H9 (cell line): ENCODE measurements around the gene SNED1. TPM values are rescaled to one million over a fixed set of nuclear protein-coding genes. Genes with fewer than 3 reads are reported as not detected.
"Not testable (repeated sequence)": the region's sequence is repeated elsewhere in the genome, so short reads cannot be mapped to it uniquely, and the experiment has no call there.

Source experiments
- DNase-seq: peaks from one replicate; pipeline ENCODE4 v3.0.0-alpha.2; 2017
- H2AFZ ChIP-seq: one replicate; pipeline ENCODE4 v1.6.1; 2013; ENCODE audit warnings: mild to moderate bottlenecking, low read length, control low read depth, moderate library complexity
- H2AK5ac ChIP-seq: 2 replicates; pipeline ENCODE4 v1.6.1; 2013; ENCODE audit warnings: low read length, control low read depth, mixed read lengths; ENCODE audit not compliant: insufficient read length
- H2BK120ac ChIP-seq: one replicate; pipeline ENCODE4 v1.6.1; 2013; ENCODE audit warnings: low read depth, mild to moderate bottlenecking, low read length, control low read depth, inconsistent platforms; ENCODE audit not compliant: poor library complexity, severe bottlenecking
- H2BK12ac ChIP-seq: 2 replicates; pipeline ENCODE4 v1.6.1; 2013; ENCODE audit warnings: low read length, control low read depth, mixed read lengths, low read depth; ENCODE audit not compliant: insufficient read length
- H2BK15ac ChIP-seq: 2 replicates; pipeline ENCODE4 v1.6.1; 2013; ENCODE audit warnings: low read depth, low read length, control low read depth
- H2BK20ac ChIP-seq: one replicate; pipeline ENCODE4 v1.6.1; 2013; ENCODE audit warnings: low read depth, mild to moderate bottlenecking, low read length, control low read depth, inconsistent platforms; ENCODE audit not compliant: poor library complexity, severe bottlenecking
- H2BK5ac ChIP-seq: 2 replicates; pipeline ENCODE4 v1.6.1; 2013; ENCODE audit warnings: low read length, control low read depth, mixed read lengths; ENCODE audit not compliant: insufficient read length
- H3K14ac ChIP-seq: 2 replicates; pipeline ENCODE4 v1.6.1; 2013; ENCODE audit warnings: low read length, control low read depth; ENCODE audit not compliant: insufficient read depth
- H3K18ac ChIP-seq: 2 replicates; pipeline ENCODE4 v1.6.1; 2013; ENCODE audit warnings: low read depth, mild to moderate bottlenecking, mixed read lengths, low read length, control low read depth; ENCODE audit not compliant: insufficient read length
- H3K23ac ChIP-seq: 2 replicates; pipeline ENCODE4 v1.6.1; 2013; ENCODE audit warnings: low read length, control low read depth, mixed read lengths, low read depth; ENCODE audit not compliant: insufficient read length
- H3K23me2 ChIP-seq: 2 replicates; pipeline ENCODE4 v1.6.1; 2013; ENCODE audit warnings: low read depth, mild to moderate bottlenecking, mixed read lengths, low read length, control low read depth; ENCODE audit not compliant: insufficient read length, poor library complexity, severe bottlenecking
- H3K27ac ChIP-seq: 2 replicates; pipeline ENCODE4 v1.5.1; 2013; ENCODE audit warnings: low read length, control low read depth, mixed read lengths, low read depth; ENCODE audit not compliant: insufficient read length
- H3K27me3 ChIP-seq: 2 replicates; pipeline ENCODE4 v1.6.1; 2013; ENCODE audit warnings: low read length, control low read depth, inconsistent platforms; ENCODE audit not compliant: insufficient read depth
- H3K4ac ChIP-seq: 2 replicates; pipeline ENCODE4 v1.6.1; 2013; ENCODE audit warnings: low read depth, mild to moderate bottlenecking, control low read depth, inconsistent platforms, low read length, moderate library complexity
- H3K4me1 ChIP-seq: 2 replicates; pipeline ENCODE4 v1.6.1; 2013; ENCODE audit warnings: low read length, control low read depth, inconsistent platforms; ENCODE audit not compliant: insufficient read depth
- H3K4me2 ChIP-seq: 2 replicates; pipeline ENCODE4 v1.6.1; 2013; ENCODE audit warnings: low read length, control low read depth, mixed read lengths; ENCODE audit not compliant: insufficient read length, insufficient read depth
- H3K56ac ChIP-seq: 2 replicates; pipeline ENCODE4 v1.6.1; 2013; ENCODE audit warnings: low read depth, mild to moderate bottlenecking, mixed read lengths, low read length, control low read depth; ENCODE audit not compliant: insufficient read length
- H3K79me1 ChIP-seq: 2 replicates; pipeline ENCODE4 v1.6.1; 2013; ENCODE audit warnings: low read depth, mild to moderate bottlenecking, moderate library complexity, low read length, control low read depth, inconsistent platforms; ENCODE audit not compliant: insufficient read depth, poor library complexity, severe bottlenecking
- H3K79me2 ChIP-seq: 2 replicates; pipeline ENCODE4 v1.6.1; 2013; ENCODE audit warnings: low read length, control low read depth, inconsistent platforms; ENCODE audit not compliant: insufficient read depth
- H3K9ac ChIP-seq: 2 replicates; pipeline ENCODE4 v1.6.1; 2013; ENCODE audit warnings: low read length, control low read depth, mixed read lengths; ENCODE audit not compliant: insufficient read length; ENCODE audit errors: extremely low read depth
- H3K9me3 ChIP-seq: one replicate; pipeline ENCODE4 v1.6.1; 2013; ENCODE audit warnings: low read depth, low read length, inconsistent platforms; ENCODE audit not compliant: control insufficient read depth
- H3T11ph ChIP-seq: one replicate; pipeline ENCODE4 v1.6.1; 2013; ENCODE audit warnings: mild to moderate bottlenecking, low read length, control low read depth, inconsistent platforms
- H4K20me1 ChIP-seq: one replicate; pipeline ENCODE4 v1.6.1; 2013; ENCODE audit not compliant: control insufficient read depth, insufficient read length, insufficient read depth
- H4K5ac ChIP-seq: 2 replicates; pipeline ENCODE4 v1.6.1; 2013; ENCODE audit warnings: low read depth, mild to moderate bottlenecking, mixed read lengths, low read length, control low read depth; ENCODE audit not compliant: insufficient read length
- H4K8ac ChIP-seq: replicated peaks from 2 replicates; pipeline ENCODE4 v1.6.1; 2013; ENCODE audit warnings: low read length, control low read depth, mixed read lengths, low read depth; ENCODE audit not compliant: insufficient read length
- H4K91ac ChIP-seq: 2 replicates; pipeline ENCODE4 v1.6.1; 2013; ENCODE audit warnings: low read depth, mild to moderate bottlenecking, moderate library complexity, mixed read lengths, low read length, control low read depth; ENCODE audit not compliant: insufficient read length
- H3K27ac Mint-ChIP-seq, 3 experiments: 2 replicates in 2 of 3; 3 replicates in 1 of 3; pipeline ENCODE4 v1.8.0; 2020 to 2021; ENCODE audit warnings: mixed read lengths in 3 of 3, mild to moderate bottlenecking in 1 of 3, moderate library complexity in 1 of 3
- H3K27me3 Mint-ChIP-seq: 2 replicates; pipeline ENCODE4 v1.8.0; 2021; ENCODE audit warnings: low read depth, mild to moderate bottlenecking, moderate library complexity, mixed read lengths
- H3K36me3 Mint-ChIP-seq, 3 experiments: 2 replicates in 2 of 3; 3 replicates in 1 of 3; pipeline ENCODE4 v1.8.0; 2020 to 2021; ENCODE audit warnings: low read depth in 3 of 3, mixed read lengths in 3 of 3; ENCODE audit not compliant: insufficient read depth in 1 of 3
- H3K4me1 Mint-ChIP-seq, 2 experiments: 2 replicates each; pipeline ENCODE4 v1.8.0; 2020; ENCODE audit warnings: mixed read lengths in 2 of 2
- H3K4me3 Mint-ChIP-seq, 2 experiments: 2 replicates in 1 of 2; 3 replicates in 1 of 2; pipeline ENCODE4 v1.8.0; 2020 to 2021; ENCODE audit warnings: mild to moderate bottlenecking in 2 of 2, mixed read lengths in 2 of 2, moderate library complexity in 1 of 2
- H3K9me3 Mint-ChIP-seq, 2 experiments: 2 replicates in 1 of 2; 3 replicates in 1 of 2; pipeline ENCODE4 v1.8.0; 2020; ENCODE audit warnings: mild to moderate bottlenecking in 2 of 2, mixed read lengths in 2 of 2, moderate library complexity in 1 of 2
- WGBS: extraction: QIAGEN DNeasy Blood & Tissue Kit; methylation state at CpG from one replicate; pipeline ENCODE4 v1.1.7; 2013; ENCODE audit warnings: missing lambda C conversion rate, low lambda C conversion rate, mixed read lengths; ENCODE audit not compliant: insufficient read length; ENCODE audit errors: extremely low coverage; 5-methylcytosine and 5-hydroxymethylcytosine counted together
- total RNA-seq: library from RNA; stranded (reverse); gene quantifications from 2 replicates; pipeline ENCODE4 v1.2.1, GENCODE V29; 2021
- TF ChIP-seq, protein P1 (sequence below): fragments of 200-600 bp; sonication (generic); conservative IDR thresholded peaks from 3 replicates; pipeline ENCODE4 v1.8.0; 2021; ENCODE audit warnings: antibody characterized with exemption, mild to moderate bottlenecking

Gene SNED1
- total RNA-seq, 1 experiment from 2014 or later, result 2.5 TPM

DNA sequence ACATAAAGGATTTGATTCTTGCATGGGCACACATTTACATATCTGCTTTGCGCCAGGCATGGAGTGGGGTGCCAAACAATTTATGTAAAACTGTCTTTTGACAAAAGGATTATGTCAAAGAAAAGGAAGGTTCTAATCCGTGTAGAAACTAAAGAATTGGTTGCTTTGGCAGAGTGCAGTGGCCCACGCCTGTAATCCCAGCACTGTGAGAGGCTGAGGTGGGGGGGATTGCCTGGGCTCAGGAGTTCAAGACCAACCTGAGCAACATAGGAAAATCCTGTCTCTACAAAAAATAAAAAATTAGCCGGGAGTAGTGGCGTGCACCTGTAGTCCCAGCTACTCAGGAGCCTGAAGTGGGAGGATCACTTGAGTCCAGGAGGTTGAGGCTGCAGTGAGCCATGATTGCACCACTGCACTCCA lies 104.8 kb downstream of the SNED1 start:
- no peak overlapping the region for H4K8ac ChIP-seq
- Mint-ChIP-seq H3K4me3 (peak overlapping the region; percentile 94 to 98), H3K27me3 (no peaks in the 10 kb centered on the region), H3K27ac (peak overlapping the region in 2 of 3 experiments; percentile 98 to 99; a peak in 5 of 7 replicates), H3K4me1 (peaks cover 10% of the 10 kb centered on the region in 2 experiments), H3K9me3 (no peaks in the 10 kb centered on the region), H3K36me3 (peaks cover 9 to 33% (median 28%) of the 10 kb centered on the region in 3 experiments; a peak in 6 of 7 replicates)
- H3K9ac ChIP-seq, result no peak overlapping the region
- no peaks in the 10 kb centered on the region for H4K20me1 ChIP-seq
- H2BK12ac ChIP-seq, result no peak overlapping the region
- no peak overlapping the region for H2BK20ac ChIP-seq
- no peaks in the 10 kb centered on the region; the same call in 1 of the 2 replicates for H3K79me2 ChIP-seq
- no peak overlapping the region for H3T11ph ChIP-seq
- TF ChIP-seq, protein P1, sequence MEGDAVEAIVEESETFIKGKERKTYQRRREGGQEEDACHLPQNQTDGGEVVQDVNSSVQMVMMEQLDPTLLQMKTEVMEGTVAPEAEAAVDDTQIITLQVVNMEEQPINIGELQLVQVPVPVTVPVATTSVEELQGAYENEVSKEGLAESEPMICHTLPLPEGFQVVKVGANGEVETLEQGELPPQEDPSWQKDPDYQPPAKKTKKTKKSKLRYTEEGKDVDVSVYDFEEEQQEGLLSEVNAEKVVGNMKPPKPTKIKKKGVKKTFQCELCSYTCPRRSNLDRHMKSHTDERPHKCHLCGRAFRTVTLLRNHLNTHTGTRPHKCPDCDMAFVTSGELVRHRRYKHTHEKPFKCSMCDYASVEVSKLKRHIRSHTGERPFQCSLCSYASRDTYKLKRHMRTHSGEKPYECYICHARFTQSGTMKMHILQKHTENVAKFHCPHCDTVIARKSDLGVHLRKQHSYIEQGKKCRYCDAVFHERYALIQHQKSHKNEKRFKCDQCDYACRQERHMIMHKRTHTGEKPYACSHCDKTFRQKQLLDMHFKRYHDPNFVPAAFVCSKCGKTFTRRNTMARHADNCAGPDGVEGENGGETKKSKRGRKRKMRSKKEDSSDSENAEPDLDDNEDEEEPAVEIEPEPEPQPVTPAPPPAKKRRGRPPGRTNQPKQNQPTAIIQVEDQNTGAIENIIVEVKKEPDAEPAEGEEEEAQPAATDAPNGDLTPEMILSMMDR, result no peak
- no peak overlapping the region for H2BK120ac ChIP-seq
- H3K14ac ChIP-seq, result no peak overlapping the region
- H3K4me1 ChIP-seq, result no peaks in the 10 kb centered on the region
- H3K56ac ChIP-seq, result no peak overlapping the region
- no peak overlapping the region for H3K23ac ChIP-seq
- peaks cover 9% of the 10 kb centered on the region for H3K79me1 ChIP-seq
- H2AFZ ChIP-seq, result no peak overlapping the region
- no peak overlapping the region for H2BK5ac ChIP-seq
- H3K9me3 ChIP-seq, result no peaks in the 10 kb centered on the region
- H2BK15ac ChIP-seq, result no peak overlapping the region
- no peak overlapping the region for H3K18ac ChIP-seq
- DNase-seq, result no peak
- H2AK5ac ChIP-seq, result no peak overlapping the region
- H4K5ac ChIP-seq, result no peak overlapping the region
- H3K23me2 ChIP-seq, result peaks cover 6% of the 10 kb centered on the region
- H3K27me3 ChIP-seq, result no peaks in the 10 kb centered on the region
- peak overlapping the region; percentile 81 for H3K4me2 ChIP-seq
- H4K91ac ChIP-seq, result no peak overlapping the region
- no peak overlapping the region for H3K27ac ChIP-seq
- no peak overlapping the region for H3K4ac ChIP-seq
- no CpG with 5 or more reads among the region's 5 CpGs for WGBS

DNA sequence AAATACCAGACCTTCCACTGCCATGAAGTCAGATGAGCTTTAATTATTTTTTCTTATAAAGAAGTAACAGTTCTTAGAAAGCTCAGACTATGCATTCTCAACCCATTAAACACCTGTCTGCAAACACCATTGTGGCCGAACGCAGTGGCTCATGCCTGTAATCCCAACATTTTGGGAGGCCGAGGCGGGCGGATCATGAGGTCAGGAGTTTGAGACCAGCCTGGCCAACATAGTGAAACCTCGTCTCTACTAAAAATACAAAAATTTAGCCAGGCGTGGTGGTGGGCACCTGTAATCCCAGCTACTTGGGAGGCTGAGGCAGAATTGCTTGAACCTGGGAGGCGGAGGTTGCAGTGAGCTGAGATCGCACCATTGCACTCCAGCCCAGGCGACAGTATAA lies 106.2 kb downstream of the SNED1 start:
- H3K27me3 ChIP-seq, H2BK120ac ChIP-seq, H3K79me1 ChIP-seq, H3K27ac Mint-ChIP-seq, H2BK5ac ChIP-seq, H3K4me1 ChIP-seq, H4K5ac ChIP-seq, H4K8ac ChIP-seq, H4K20me1 ChIP-seq, DNase-seq, H3K23me2 ChIP-seq, H3K79me2 ChIP-seq, H3K18ac ChIP-seq, H3K56ac ChIP-seq, H3K27me3 Mint-ChIP-seq, H3K4me2 ChIP-seq, H2AFZ ChIP-seq, H2BK15ac ChIP-seq, H4K91ac ChIP-seq, H3K4me3 Mint-ChIP-seq, H3K14ac ChIP-seq, H3K9me3 Mint-ChIP-seq, H3K9ac ChIP-seq, H3T11ph ChIP-seq, H3K23ac ChIP-seq, H2AK5ac ChIP-seq, H3K27ac ChIP-seq, H3K4ac ChIP-seq, H3K9me3 ChIP-seq, H2BK12ac ChIP-seq, H2BK20ac ChIP-seq: not testable (repeated sequence)
- WGBS, result no CpG with 5 or more reads among the region's 10 CpGs
- Mint-ChIP-seq H3K36me3 (peaks cover 3 to 25% (median 22%) of the 10 kb centered on the region in 3 experiments; a peak in 5 of 7 replicates), H3K4me1 (peaks cover 10% of the 10 kb centered on the region in 2 experiments)
